Endodermal cell (in vitro differentiated cells): ENCODE data around the gene TAOK1. TPM values are rescaled to one million over a fixed set of nuclear protein-coding genes. Genes with fewer than 3 reads are reported as not detected.

ENCODE experiments used
- DNase-seq: peaks from one replicate; pipeline ENCODE4 v3.0.0-alpha.2; 2017
- H3K27ac ChIP-seq: 2 replicates; pipeline ENCODE4 v1.5.1; 2013; ENCODE audit warnings: mild to moderate bottlenecking, low read depth, low read length, moderate library complexity
- H3K27me3 ChIP-seq: 2 replicates; pipeline ENCODE4 v1.6.1; 2013; ENCODE audit warnings: mild to moderate bottlenecking, low read length, moderate library complexity; ENCODE audit not compliant: insufficient read depth, control insufficient read depth, poor library complexity, severe bottlenecking
- H3K36me3 ChIP-seq: 2 replicates; pipeline ENCODE4 v1.7.0; 2013; ENCODE audit warnings: mild to moderate bottlenecking, low read length, moderate library complexity; ENCODE audit not compliant: control insufficient read depth, insufficient read depth
- H3K4me1 ChIP-seq: one replicate; pipeline ENCODE4 v1.7.0; 2013; ENCODE audit warnings: low read length; ENCODE audit not compliant: control insufficient read depth, insufficient read depth
- H3K4me3 ChIP-seq: 2 replicates; pipeline ENCODE4 v1.5.1; 2013; ENCODE audit warnings: mild to moderate bottlenecking, low read length, moderate library complexity
- H3K9ac ChIP-seq: 2 replicates; pipeline ENCODE4 v1.6.1; 2013; ENCODE audit warnings: mild to moderate bottlenecking, low read length, moderate library complexity; ENCODE audit not compliant: poor library complexity, severe bottlenecking; ENCODE audit errors: extremely low read depth
- H3K9me3 ChIP-seq: 2 replicates; pipeline ENCODE4 v1.6.1; 2013; ENCODE audit warnings: mild to moderate bottlenecking, low read length, moderate library complexity; ENCODE audit not compliant: control insufficient read depth
- H3K27ac Mint-ChIP-seq: 2 replicates; pipeline ENCODE4 v1.8.0; 2020; ENCODE audit warnings: mixed read lengths
- H3K27me3 Mint-ChIP-seq: 2 replicates; pipeline ENCODE4 v1.8.0; 2021; ENCODE audit warnings: mild to moderate bottlenecking, mixed read lengths; ENCODE audit not compliant: insufficient read depth
- H3K36me3 Mint-ChIP-seq: 2 replicates; pipeline ENCODE4 v1.8.0; 2020; ENCODE audit warnings: low read depth, mixed read lengths
- H3K4me1 Mint-ChIP-seq: 2 replicates; pipeline ENCODE4 v1.8.0; 2020; ENCODE audit warnings: mixed read lengths
- H3K4me3 Mint-ChIP-seq: 2 replicates; pipeline ENCODE4 v1.8.0; 2020; ENCODE audit warnings: mild to moderate bottlenecking, moderate library complexity, mixed read lengths
- H3K9me3 Mint-ChIP-seq: 2 replicates; pipeline ENCODE4 v1.8.0; 2020; ENCODE audit warnings: mild to moderate bottlenecking, mixed read lengths
- WGBS, 2 experiments: methylation state at CpG; one replicate each; pipeline versions ENCODE4 v1.1.5 to v1.1.7; 2013; ENCODE audit warnings: missing lambda C conversion rate in 2 of 2, mixed read lengths in 1 of 2; ENCODE audit not compliant: insufficient coverage in 1 of 2, insufficient read length in 1 of 2; 5-methylcytosine and 5-hydroxymethylcytosine counted together
- total RNA-seq, 2 donors: library from RNA; stranded (reverse); fragmentation: NEBNext Ultra II Directional in 1 of 2; extraction: Animal tissue kit (Norgen Biotek cat#: 25700) in 1 of 2; gene quantifications; 2 replicates in 1 of 2; 3 replicates in 1 of 2; pipeline ENCODE4 v1.2.1, GENCODE V29; 2021
- TF ChIP-seq, protein P1 (sequence below): fragments of 200-600 bp; sonication (generic); conservative IDR thresholded peaks from 2 replicates; pipeline ENCODE4 v1.5.0; 2021; ENCODE audit warnings: antibody characterized with exemption, mild to moderate bottlenecking

Gene TAOK1
- total RNA-seq, 2 donors from 2014 or later: 95.9 to 102 TPM

DNA sequence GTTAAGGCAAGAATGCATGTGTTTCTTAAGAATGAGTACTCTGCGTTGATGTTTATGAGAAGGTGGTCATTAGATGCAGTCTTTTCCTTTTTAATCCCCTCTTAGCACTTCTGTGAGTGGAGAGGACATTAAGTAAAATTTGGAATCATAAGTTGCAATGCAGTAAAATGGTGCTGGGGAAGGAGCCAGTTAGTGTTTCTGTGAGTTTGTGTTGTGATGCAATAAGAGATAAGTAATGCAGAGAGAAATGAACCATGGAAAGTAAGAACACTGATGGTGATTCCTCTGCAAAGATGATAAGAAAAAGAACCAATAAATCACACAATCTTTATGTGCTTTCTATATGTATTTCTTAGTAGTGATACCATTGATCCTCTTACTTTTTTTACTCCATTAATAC is 156.7 kb downstream of the TAOK1 start:
- H3K9me3 Mint-ChIP-seq: no peaks in the 10 kb centered on the region
- no peak overlapping the region for H3K27ac ChIP-seq
- DNase-seq: no peak
- H3K27me3 ChIP-seq: no peaks in the 10 kb centered on the region
- 100% methylated on average over 1 of the region's 1 CpG for WGBS, 2 experiments
- H3K9me3 ChIP-seq: no peaks in the 10 kb centered on the region
- peak overlapping the region; percentile 10 for H3K27ac Mint-ChIP-seq
- peaks cover 5% of the 10 kb centered on the region for H3K4me1 Mint-ChIP-seq
- H3K9ac ChIP-seq: no peak overlapping the region
- H3K4me1 ChIP-seq: no peaks in the 10 kb centered on the region
- no peak overlapping the region for H3K4me3 Mint-ChIP-seq
- peaks cover 30% of the 10 kb centered on the region for H3K36me3 Mint-ChIP-seq
- TF ChIP-seq, protein P1, sequence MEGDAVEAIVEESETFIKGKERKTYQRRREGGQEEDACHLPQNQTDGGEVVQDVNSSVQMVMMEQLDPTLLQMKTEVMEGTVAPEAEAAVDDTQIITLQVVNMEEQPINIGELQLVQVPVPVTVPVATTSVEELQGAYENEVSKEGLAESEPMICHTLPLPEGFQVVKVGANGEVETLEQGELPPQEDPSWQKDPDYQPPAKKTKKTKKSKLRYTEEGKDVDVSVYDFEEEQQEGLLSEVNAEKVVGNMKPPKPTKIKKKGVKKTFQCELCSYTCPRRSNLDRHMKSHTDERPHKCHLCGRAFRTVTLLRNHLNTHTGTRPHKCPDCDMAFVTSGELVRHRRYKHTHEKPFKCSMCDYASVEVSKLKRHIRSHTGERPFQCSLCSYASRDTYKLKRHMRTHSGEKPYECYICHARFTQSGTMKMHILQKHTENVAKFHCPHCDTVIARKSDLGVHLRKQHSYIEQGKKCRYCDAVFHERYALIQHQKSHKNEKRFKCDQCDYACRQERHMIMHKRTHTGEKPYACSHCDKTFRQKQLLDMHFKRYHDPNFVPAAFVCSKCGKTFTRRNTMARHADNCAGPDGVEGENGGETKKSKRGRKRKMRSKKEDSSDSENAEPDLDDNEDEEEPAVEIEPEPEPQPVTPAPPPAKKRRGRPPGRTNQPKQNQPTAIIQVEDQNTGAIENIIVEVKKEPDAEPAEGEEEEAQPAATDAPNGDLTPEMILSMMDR: no peak
- H3K27me3 Mint-ChIP-seq: no peaks in the 10 kb centered on the region
- H3K4me3 ChIP-seq: no peak overlapping the region
- H3K36me3 ChIP-seq: peaks cover 63% of the 10 kb centered on the region

DNA sequence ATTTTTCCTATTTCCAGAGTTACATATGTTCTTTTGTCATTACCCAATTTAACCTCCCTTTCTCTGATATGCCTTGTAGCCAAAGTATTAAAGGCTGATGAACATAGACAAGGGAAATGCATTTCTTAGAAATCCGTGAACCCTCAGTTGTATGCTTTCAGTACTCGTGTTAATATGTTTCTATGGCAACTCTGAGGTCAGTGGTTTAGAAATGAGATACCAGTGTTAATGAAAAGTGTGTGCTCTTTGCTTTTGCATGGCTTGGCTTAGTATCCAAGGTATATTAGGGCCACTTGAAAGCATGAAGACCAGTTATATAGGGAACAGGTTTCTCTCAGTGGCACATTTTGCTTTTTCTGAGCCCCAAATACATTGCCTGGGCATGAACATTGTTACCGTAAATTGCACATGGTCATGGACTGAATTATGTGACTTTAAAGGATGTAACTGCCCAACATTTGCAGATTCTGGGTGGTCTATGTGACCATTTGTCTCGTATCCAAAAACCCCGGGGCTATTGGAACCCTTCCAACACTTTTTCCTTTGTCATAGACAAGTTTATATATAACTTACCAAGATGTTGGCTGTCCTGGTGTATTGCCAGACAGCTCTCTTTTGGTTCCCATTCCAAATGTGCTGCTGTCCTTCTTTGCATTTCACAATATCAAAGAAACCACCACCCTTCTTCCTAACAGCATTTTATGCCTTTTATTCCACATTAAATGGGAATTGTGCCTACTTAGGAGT is 159.2 kb downstream of the TAOK1 start:
- TF ChIP-seq, protein P1: no peak
- Mint-ChIP-seq H3K9me3 (no peaks in the 10 kb centered on the region), H3K4me3 (no peak overlapping the region), H3K4me1 (peaks cover 5% of the 10 kb centered on the region), H3K27ac (no peak overlapping the region), H3K36me3 (peaks cover 11% of the 10 kb centered on the region), H3K27me3 (no peaks in the 10 kb centered on the region)
- peak; percentile 21 for DNase-seq
- no peaks in the 10 kb centered on the region for H3K27me3 ChIP-seq
- H3K4me3 ChIP-seq: no peak overlapping the region
- 93 to 95% methylated on average over 4 to 5 of the region's 5 CpGs for WGBS, 2 experiments
- no peaks in the 10 kb centered on the region for H3K9me3 ChIP-seq
- peak overlapping the region; percentile 17 for H3K27ac ChIP-seq
- peaks cover 41% of the 10 kb centered on the region for H3K36me3 ChIP-seq
- H3K9ac ChIP-seq: no peak overlapping the region
- no peaks in the 10 kb centered on the region for H3K4me1 ChIP-seq

DNA sequence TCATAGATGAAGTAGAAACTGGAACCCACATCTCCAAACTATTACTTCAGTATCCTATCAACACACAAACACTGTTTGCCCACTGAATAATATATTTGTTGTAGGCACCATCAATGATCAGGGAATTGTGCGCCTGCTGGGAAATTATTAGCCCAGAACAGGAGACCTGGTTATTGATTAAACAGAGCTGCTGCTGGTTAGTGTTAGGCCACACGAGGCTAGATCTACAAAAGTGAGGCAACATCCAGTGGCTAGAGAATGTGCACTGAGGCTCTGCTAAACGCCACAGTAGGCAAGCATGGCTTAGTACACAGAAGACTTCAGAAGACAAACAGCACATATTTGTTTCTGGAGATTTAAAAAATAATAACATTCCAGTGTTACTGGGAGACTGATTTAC is 165.7 kb downstream of the TAOK1 start:
- WGBS, 2 experiments: 89 to 100% methylated on average over 3 of the region's 3 CpGs
- no peaks in the 10 kb centered on the region for H3K4me1 ChIP-seq
- Mint-ChIP-seq H3K27me3 (peaks cover 6% of the 10 kb centered on the region), H3K4me3 (no peak overlapping the region), H3K27ac (no peak overlapping the region), H3K36me3 (no peaks in the 10 kb centered on the region), H3K4me1 (peaks cover 4% of the 10 kb centered on the region), H3K9me3 (no peaks in the 10 kb centered on the region)
- no peak overlapping the region for H3K27ac ChIP-seq
- H3K9me3 ChIP-seq: no peaks in the 10 kb centered on the region
- H3K27me3 ChIP-seq: no peaks in the 10 kb centered on the region
- H3K4me3 ChIP-seq: no peak overlapping the region
- no peak for DNase-seq
- H3K9ac ChIP-seq: no peak overlapping the region
- TF ChIP-seq, protein P1: no peak
- H3K36me3 ChIP-seq: no peaks in the 10 kb centered on the region
